Right atrium auricular region (tissue), 2 donors: ENCODE measurements around the gene LOXL4. TPM values are rescaled to one million over a fixed set of nuclear protein-coding genes. Genes with fewer than 3 reads are reported as not detected.

Experiments
- DNase-seq: peaks from one replicate; pipeline ENCODE4 v3.0.0-alpha.2; 2019; ENCODE audit warnings: low spot score
- H3K27ac ChIP-seq, 2 donors: fragments of 200-600 bp; sonication (generic); 1 replicate in 1 of 2; 2 replicates in 1 of 2; pipeline ENCODE4 v1.5.1; 2016 to 2019
- H3K27me3 ChIP-seq, 2 donors: fragments of 200-600 bp; sonication (generic); one replicate each; pipeline versions ENCODE4 v1.5.1 to v1.6.0; 2017 to 2019
- H3K36me3 ChIP-seq: fragments of 200-600 bp; sonication (generic); one replicate; pipeline ENCODE4 v1.5.1; 2016
- H3K4me1 ChIP-seq, 2 donors: fragments of 200-600 bp; sonication (generic); one replicate each; pipeline versions ENCODE4 v1.5.1 to v1.6.0; 2017 to 2019
- H3K4me3 ChIP-seq, 2 donors: fragments of 200-600 bp; sonication (generic); 1 replicate in 1 of 2; 2 replicates in 1 of 2; pipeline ENCODE4 v1.5.1; 2017 to 2019; ENCODE audit warnings: mild to moderate bottlenecking in 1 of 2, moderate library complexity in 1 of 2
- H3K9me3 ChIP-seq, 2 donors: fragments of 200-600 bp; sonication (generic); one replicate each; pipeline ENCODE4 v1.5.1; 2019
- total RNA-seq, 2 donors: library from RNA; depleted of rRNA; stranded (reverse); fragments of >200 nt; gene quantifications; one replicate each; pipeline ENCODE4 v1.1.0, GENCODE V29; 2016
- TF ChIP-seq, protein P1 (sequence below), 2 donors: fragments of 200-600 bp; sonication (generic); IDR thresholded peaks; one replicate each; pipeline ENCODE4 v1.5.1; 2019; ENCODE audit warnings: antibody characterized with exemption in 2 of 2

Gene LOXL4
- total RNA-seq, 2 donors from 2014 or later = 1.5 to 1.6 TPM

DNA sequence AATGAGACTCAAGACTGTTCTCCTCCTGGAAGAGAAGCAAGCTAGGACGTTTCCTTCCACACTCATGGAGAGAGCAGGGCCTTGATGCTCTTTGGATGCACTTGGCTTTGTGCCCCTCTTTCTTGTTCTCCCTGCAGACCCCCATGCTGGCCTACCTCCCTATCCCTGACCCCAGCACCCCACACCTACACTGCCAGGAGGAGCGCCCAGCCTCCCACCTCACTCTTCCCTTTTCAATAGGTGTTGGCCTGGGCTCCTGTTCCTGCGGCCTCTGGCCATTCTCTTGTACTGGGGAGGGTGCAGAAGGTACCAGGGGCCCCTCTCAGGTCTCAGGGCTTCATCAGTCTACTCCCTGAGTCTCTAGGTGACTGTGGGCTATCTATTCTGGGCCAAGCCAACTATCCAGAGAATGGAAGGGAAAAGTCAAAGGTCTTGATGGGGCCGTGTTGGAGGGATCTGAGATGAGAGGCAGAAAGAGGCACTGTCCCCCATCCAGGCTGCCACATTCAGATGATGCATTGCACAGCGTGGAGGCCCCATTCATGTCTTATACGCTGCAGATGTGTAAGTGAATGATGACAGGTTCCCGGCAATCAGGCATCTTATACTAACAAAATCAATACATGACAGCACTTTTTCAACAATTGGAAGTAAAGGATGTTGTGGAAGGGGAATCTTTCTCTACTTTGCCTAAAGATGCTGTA, 32.7 kb upstream of the LOXL4 start:
- Histone ChIP-seq H3K36me3 (no peaks in the 10 kb centered on the region), H3K4me1 (peaks cover 0 to 5% of the 10 kb centered on the region in 2 donors), H3K27me3 (no peaks in the 10 kb centered on the region), H3K9me3 (no peaks in the 10 kb centered on the region), H3K4me3 (no peak overlapping the region), H3K27ac (no peak overlapping the region)
- TF ChIP-seq, protein P1, sequence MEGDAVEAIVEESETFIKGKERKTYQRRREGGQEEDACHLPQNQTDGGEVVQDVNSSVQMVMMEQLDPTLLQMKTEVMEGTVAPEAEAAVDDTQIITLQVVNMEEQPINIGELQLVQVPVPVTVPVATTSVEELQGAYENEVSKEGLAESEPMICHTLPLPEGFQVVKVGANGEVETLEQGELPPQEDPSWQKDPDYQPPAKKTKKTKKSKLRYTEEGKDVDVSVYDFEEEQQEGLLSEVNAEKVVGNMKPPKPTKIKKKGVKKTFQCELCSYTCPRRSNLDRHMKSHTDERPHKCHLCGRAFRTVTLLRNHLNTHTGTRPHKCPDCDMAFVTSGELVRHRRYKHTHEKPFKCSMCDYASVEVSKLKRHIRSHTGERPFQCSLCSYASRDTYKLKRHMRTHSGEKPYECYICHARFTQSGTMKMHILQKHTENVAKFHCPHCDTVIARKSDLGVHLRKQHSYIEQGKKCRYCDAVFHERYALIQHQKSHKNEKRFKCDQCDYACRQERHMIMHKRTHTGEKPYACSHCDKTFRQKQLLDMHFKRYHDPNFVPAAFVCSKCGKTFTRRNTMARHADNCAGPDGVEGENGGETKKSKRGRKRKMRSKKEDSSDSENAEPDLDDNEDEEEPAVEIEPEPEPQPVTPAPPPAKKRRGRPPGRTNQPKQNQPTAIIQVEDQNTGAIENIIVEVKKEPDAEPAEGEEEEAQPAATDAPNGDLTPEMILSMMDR (IDR thresholded peaks at IDR 0.05) = no peak
- no peak for DNase-seq

- Histone ChIP-seq H3K4me3 (no peak overlapping the region), H3K36me3 (no peaks in the 10 kb centered on the region), H3K27ac (no peak overlapping the region), H3K9me3 (no peaks in the 10 kb centered on the region), H3K4me1 (peaks cover 0 to 5% of the 10 kb centered on the region in 2 donors), H3K27me3 (no peaks in the 10 kb centered on the region)
- TF ChIP-seq, protein P1 (IDR thresholded peaks at IDR 0.05) = no peak
- DNase-seq = no peak
Measured at GRCh38 chr10:98299341-98299740, 31.3 kb upstream of the LOXL4 start.

GRCh38 chr10:98296524-98296923, 28.5 kb upstream of the LOXL4 start:
- no peak for DNase-seq
- Histone ChIP-seq H3K4me1 (peaks cover 0 to 17% of the 10 kb centered on the region in 2 donors), H3K27me3 (no peaks in the 10 kb centered on the region), H3K36me3 (no peaks in the 10 kb centered on the region), H3K4me3 (no peak overlapping the region), H3K27ac (no peak overlapping the region), H3K9me3 (no peaks in the 10 kb centered on the region)
- TF ChIP-seq, protein P1 (IDR thresholded peaks at IDR 0.05) = no peak

GRCh38 chr10:98295907-98296306, 27.9 kb upstream of the LOXL4 start:
- H3K27ac ChIP-seq = no peak overlapping the region
- no peak overlapping the region for H3K4me3 ChIP-seq
- H3K9me3 ChIP-seq = no peaks in the 10 kb centered on the region
- TF ChIP-seq, protein P1 (IDR thresholded peaks at IDR 0.05) = no peak
- no peak for DNase-seq
- H3K27me3 ChIP-seq = no peaks in the 10 kb centered on the region
- H3K36me3 ChIP-seq = no peaks in the 10 kb centered on the region
- H3K4me1 ChIP-seq = peaks cover 0 to 17% of the 10 kb centered on the region in 2 donors

GRCh38 chr10:98295401-98295811, 27.4 kb upstream of the LOXL4 start:
- TF ChIP-seq, protein P1 (IDR thresholded peaks at IDR 0.05) = no peak
- DNase-seq = no peak
- H3K27ac ChIP-seq = no peak overlapping the region
- peaks cover 0 to 17% of the 10 kb centered on the region in 2 donors for H3K4me1 ChIP-seq
- H3K36me3 ChIP-seq = no peaks in the 10 kb centered on the region
- no peaks in the 10 kb centered on the region for H3K9me3 ChIP-seq
- H3K27me3 ChIP-seq = no peaks in the 10 kb centered on the region
- H3K4me3 ChIP-seq = no peak overlapping the region

DNA sequence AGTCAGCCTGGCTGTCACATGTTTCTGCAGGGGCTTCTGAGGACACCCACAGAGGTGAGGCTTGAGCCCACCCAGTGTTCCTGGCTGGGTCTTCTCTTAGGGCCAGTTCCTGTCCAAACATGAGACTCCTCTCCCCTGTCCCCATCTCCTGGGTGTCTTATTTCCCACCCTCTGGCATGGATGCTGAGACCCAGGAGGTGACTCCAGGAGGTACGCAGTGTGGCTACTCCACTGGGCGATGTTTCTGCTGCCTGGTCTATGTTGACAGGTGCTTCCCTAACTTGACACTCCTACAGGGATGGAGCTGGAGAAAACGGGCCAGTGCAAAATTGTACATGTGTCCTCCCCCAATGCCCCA, 26.3 kb upstream of the LOXL4 start:
- no peak for DNase-seq
- no peak overlapping the region for H3K27ac ChIP-seq

More for the DNA sequence above, 26.3 kb upstream of the LOXL4 start:
- no peaks in the 10 kb centered on the region for H3K36me3 ChIP-seq
- no peaks in the 10 kb centered on the region for H3K9me3 ChIP-seq
- H3K27me3 ChIP-seq = no peaks in the 10 kb centered on the region
- H3K4me1 ChIP-seq = peaks cover 0 to 17% of the 10 kb centered on the region in 2 donors
- TF ChIP-seq, protein P1 (IDR thresholded peaks at IDR 0.05) = no peak
- H3K4me3 ChIP-seq = no peak overlapping the region
